Skeletal muscle tissue (tissue), 4 donors: ENCODE measurements around the gene AFAP1. TPM values are rescaled to one million over a fixed set of nuclear protein-coding genes. Genes with fewer than 3 reads are reported as not detected.
A peak's percentile ranks its signal among the peaks of the same experiment; 100 is the strongest.

Experiments used
- H3K27ac ChIP-seq: one replicate; pipeline ENCODE4 v1.7.0; 2013; ENCODE audit warnings: mild to moderate bottlenecking, low read depth, low read length, inconsistent platforms
- H3K27me3 ChIP-seq, 3 donors: one replicate each; pipeline ENCODE4 v1.7.0; 2013; ENCODE audit warnings: low read length in 3 of 3; ENCODE audit not compliant: control insufficient read depth in 3 of 3, insufficient read depth in 3 of 3
- H3K36me3 ChIP-seq, 3 donors: one replicate each; pipeline ENCODE4 v1.7.0; 2013; ENCODE audit warnings: low read length in 3 of 3; ENCODE audit not compliant: control insufficient read depth in 3 of 3, insufficient read depth in 3 of 3
- H3K4me1 ChIP-seq, 3 donors: one replicate each; pipeline ENCODE4 v1.7.0; 2013; ENCODE audit warnings: low read length in 3 of 3, mild to moderate bottlenecking in 3 of 3; ENCODE audit not compliant: control insufficient read depth in 3 of 3, insufficient read depth in 3 of 3
- H3K4me3 ChIP-seq, 3 donors: one replicate each; pipeline ENCODE4 v1.7.0; 2013; ENCODE audit warnings: low read length in 3 of 3
- H3K9ac ChIP-seq, 3 donors: one replicate each; pipeline ENCODE4 v1.7.0; 2013; ENCODE audit warnings: low read length in 3 of 3, mild to moderate bottlenecking in 3 of 3, moderate library complexity in 2 of 3, low read depth in 1 of 3
- H3K9me3 ChIP-seq, 3 donors: one replicate each; pipeline ENCODE4 v1.7.0; 2013; ENCODE audit warnings: low read length in 3 of 3; ENCODE audit not compliant: control insufficient read depth in 3 of 3
- total RNA-seq: library from RNA; depleted of rRNA; stranded (reverse); fragments of >200 nt; gene quantifications from one replicate; pipeline ENCODE4 v1.2.3, GENCODE V29; 2014
- donor health status: Osteomylitis.

The AFAP1 gene
- total RNA-seq, 1 donor from 2014 or later = 29.2 TPM

- Histone ChIP-seq H3K4me1 (peaks cover 18 to 51% (median 23%) of the 10 kb centered on the region in 3 donors), H3K36me3 (peaks cover 1 to 13% (median 9%) of the 10 kb centered on the region in 3 donors), H3K9me3 (no peaks in the 10 kb centered on the region), H3K9ac (no peak overlapping the region), H3K27ac (no peak overlapping the region), H3K27me3 (no peaks in the 10 kb centered on the region), H3K4me3 (no peak overlapping the region)
Measured at GRCh38 chr4:7962609-7963508, 23.2 kb upstream of the AFAP1 start.

GRCh38 chr4:7960790-7961655 is 21.4 kb upstream of the AFAP1 start:
- no peak overlapping the region for H3K4me3 ChIP-seq
- no peaks in the 10 kb centered on the region for H3K27me3 ChIP-seq
- H3K4me1 ChIP-seq = peaks cover 14 to 39% (median 19%) of the 10 kb centered on the region in 3 donors
- no peak overlapping the region for H3K9ac ChIP-seq
- no peak overlapping the region for H3K27ac ChIP-seq
- H3K9me3 ChIP-seq = no peaks in the 10 kb centered on the region
- peaks cover 0 to 2% (median 0%) of the 10 kb centered on the region in 3 donors for H3K36me3 ChIP-seq

GRCh38 chr4:7960017-7960789 is 20.5 kb upstream of the AFAP1 start:
- H3K4me1 ChIP-seq = peaks cover 8 to 31% (median 13%) of the 10 kb centered on the region in 3 donors
- H3K4me3 ChIP-seq = no peak overlapping the region
- H3K27me3 ChIP-seq = no peaks in the 10 kb centered on the region
- peak overlapping the region; percentile 18 for H3K27ac ChIP-seq
- no peak overlapping the region for H3K9ac ChIP-seq
- no peaks in the 10 kb centered on the region for H3K9me3 ChIP-seq
- no peaks in the 10 kb centered on the region for H3K36me3 ChIP-seq

- no peak overlapping the region for H3K9ac ChIP-seq
- H3K27me3 ChIP-seq = no peaks in the 10 kb centered on the region
- peaks cover 3 to 24% (median 10%) of the 10 kb centered on the region in 3 donors for H3K4me1 ChIP-seq
- no peak overlapping the region for H3K4me3 ChIP-seq
- no peak overlapping the region for H3K27ac ChIP-seq
- H3K9me3 ChIP-seq = no peaks in the 10 kb centered on the region
- no peaks in the 10 kb centered on the region for H3K36me3 ChIP-seq
Measured at GRCh38 chr4:7959078-7959477, 19.4 kb upstream of the AFAP1 start.

- H3K27me3 ChIP-seq = no peaks in the 10 kb centered on the region
- H3K36me3 ChIP-seq = no peaks in the 10 kb centered on the region
- no peak overlapping the region for H3K9ac ChIP-seq
- H3K4me3 ChIP-seq = no peak overlapping the region
- H3K9me3 ChIP-seq = no peaks in the 10 kb centered on the region
- H3K27ac ChIP-seq = no peak overlapping the region
- peaks cover 2 to 19% (median 10%) of the 10 kb centered on the region in 3 donors for H3K4me1 ChIP-seq
Measured at GRCh38 chr4:7956934-7957656, 17.4 kb upstream of the AFAP1 start.

- H3K9ac ChIP-seq = no peak overlapping the region
- H3K36me3 ChIP-seq = no peaks in the 10 kb centered on the region
- H3K4me1 ChIP-seq = peaks cover 2 to 15% (median 10%) of the 10 kb centered on the region in 3 donors
- H3K27me3 ChIP-seq = no peaks in the 10 kb centered on the region
- no peaks in the 10 kb centered on the region for H3K9me3 ChIP-seq
- H3K27ac ChIP-seq = no peak overlapping the region
- H3K4me3 ChIP-seq = no peak overlapping the region
Measured at GRCh38 chr4:7956270-7956808, 16.7 kb upstream of the AFAP1 start.

- H3K4me3 ChIP-seq = no peak overlapping the region
- no peaks in the 10 kb centered on the region for H3K9me3 ChIP-seq
- H3K27me3 ChIP-seq = no peaks in the 10 kb centered on the region
- H3K4me1 ChIP-seq = peaks cover 0 to 6% (median 3%) of the 10 kb centered on the region in 3 donors
- no peak overlapping the region for H3K9ac ChIP-seq
- H3K36me3 ChIP-seq = no peaks in the 10 kb centered on the region
- no peak overlapping the region for H3K27ac ChIP-seq
Measured at GRCh38 chr4:7955393-7955792, 15.7 kb upstream of the AFAP1 start.

GRCh38 chr4:7952615-7953014 is 13.0 kb upstream of the AFAP1 start:
- H3K9me3 ChIP-seq = no peaks in the 10 kb centered on the region
- H3K4me3 ChIP-seq = no peak overlapping the region
- H3K4me1 ChIP-seq = peaks cover 0 to 2% (median 0%) of the 10 kb centered on the region in 3 donors
- no peaks in the 10 kb centered on the region for H3K36me3 ChIP-seq
- H3K9ac ChIP-seq = no peak overlapping the region
- H3K27me3 ChIP-seq = no peaks in the 10 kb centered on the region
- H3K27ac ChIP-seq = no peak overlapping the region
